PC-3 (cell line): ENCODE measurements around the gene DIS3L. TPM values are rescaled to one million over a fixed set of nuclear protein-coding genes. Genes with fewer than 3 reads are reported as not detected.

Source experiments
- ATAC-seq: fragments of 200-7000 bp; cut with Tn5 transposase; 2 replicates; pipeline ENCODE4 v1.9.1; 2020; ENCODE audit warnings: mild to moderate bottlenecking, moderate library complexity
- BruUV-seq: library from RNA; stranded (reverse); fragments of 400-500 nt; replicated peaks from 2 replicates; lab custom pipeline; 2021; lab: Mats Ljungman, UMichigan
- CTCF ChIA-PET: fragments of 300-600 bp; sonication (Branson Sonifier 250); formaldehyde crosslinking; loops from one replicate; lab custom pipeline; 2022; ENCODE audit warnings: antibody characterized with exemption; lab: Charles Lee
- POLR2A ChIA-PET: fragments of 300-600 bp; sonication (Branson Sonifier 250); formaldehyde crosslinking; loops from one replicate; lab custom pipeline; 2022; ENCODE audit warnings: antibody characterized with exemption; ENCODE audit not compliant: unreplicated experiment; lab: Charles Lee
- DNase-seq: peaks from one replicate; pipeline ENCODE4 v3.0.0-alpha.2; 2015
- H2AFZ ChIP-seq: fragments of 300-600 bp; sonication (generic); 2 replicates; pipeline ENCODE4 v1.6.0; 2016; ENCODE audit warnings: antibody characterized with exemption, low read length
- H3F3A ChIP-seq: fragments of 300-600 bp; sonication (generic); one replicate; pipeline ENCODE4 v1.6.0; 2017; ENCODE audit warnings: antibody characterized with exemption, low read length, control low read depth, mild to moderate bottlenecking; ENCODE audit not compliant: unreplicated experiment
- H3K27ac ChIP-seq: fragments of 300-600 bp; sonication (generic); 2 replicates; pipeline ENCODE4 v1.5.1; 2016; ENCODE audit warnings: mild to moderate bottlenecking, low read length
- H3K27me3 ChIP-seq: fragments of 300-600 bp; sonication (generic); 2 replicates; pipeline ENCODE4 v1.6.1; 2016; ENCODE audit warnings: low read length, mixed read lengths
- H3K36me3 ChIP-seq: fragments of 300-600 bp; sonication (generic); 2 replicates; pipeline ENCODE4 v1.6.1; 2016; ENCODE audit warnings: low read depth, mixed run types, low read length, mixed read lengths
- H3K4me1 ChIP-seq: fragments of 300-600 bp; sonication (generic); 2 replicates; pipeline ENCODE4 v1.5.1; 2016; ENCODE audit warnings: low read length; ENCODE audit not compliant: insufficient read depth
- H3K4me2 ChIP-seq: fragments of 300-600 bp; sonication (generic); 2 replicates; pipeline ENCODE4 v1.6.0; 2016; ENCODE audit warnings: low read length
- H3K4me3 ChIP-seq: fragments of 300-600 bp; sonication (generic); 2 replicates; pipeline ENCODE4 v1.5.1; 2016; ENCODE audit warnings: mild to moderate bottlenecking, low read length, mixed read lengths
- H3K79me2 ChIP-seq: fragments of 300-600 bp; sonication (generic); 2 replicates; pipeline ENCODE4 v1.6.1; 2017; ENCODE audit warnings: low read length, mixed read lengths
- H3K9ac ChIP-seq: fragments of 300-600 bp; sonication (generic); 2 replicates; pipeline ENCODE4 v1.6.0; 2016; ENCODE audit warnings: mild to moderate bottlenecking, low read length
- H3K9me2 ChIP-seq: fragments of 300-600 bp; sonication (generic); replicated peaks from 2 replicates; pipeline ENCODE4 v1.6.1; 2016; ENCODE audit warnings: mixed run types, low read length, mixed read lengths
- H3K9me3 ChIP-seq: fragments of 300-600 bp; sonication (generic); 2 replicates; pipeline ENCODE4 v1.6.1; 2016; ENCODE audit warnings: low read length, mixed read lengths
- H4K20me1 ChIP-seq: fragments of 300-600 bp; sonication (generic); 2 replicates; pipeline ENCODE4 v1.6.1; 2016; ENCODE audit warnings: low read length, mixed read lengths
- EZH2 ChIP-seq: fragments of 300-600 bp; sonication (generic); IDR thresholded peaks from one replicate; pipeline ENCODE4 v1.6.1; 2017; ENCODE audit warnings: antibody characterized with exemption, mild to moderate bottlenecking, low read length; ENCODE audit not compliant: unreplicated experiment
- EZH2phosphoT487 ChIP-seq: fragments of 300-600 bp; sonication (generic); IDR thresholded peaks from 2 replicates; pipeline ENCODE4 v1.6.1; 2018; ENCODE audit warnings: mild to moderate bottlenecking, antibody characterized with exemption, low read length, borderline replicate concordance
- intact Hi-C: fragments of 100-400 bp; cut with micrococcal nuclease; formaldehyde crosslinking; loops from 2 replicates; pipeline ENCODE4 v1.9.0; 2023
- total RNA-seq: library from RNA; depleted of rRNA; stranded (reverse); fragments of >200 nt; gene quantifications from 2 replicates; pipeline ENCODE4 v1.2.3, GENCODE V29; 2014
- TF ChIP-seq, protein P1 (sequence below): fragments of 300-600 bp; sonication (generic); conservative IDR thresholded peaks from 2 replicates; pipeline ENCODE4 v1.5.1; 2017; ENCODE audit warnings: antibody characterized with exemption, low read depth, mild to moderate bottlenecking, low read length

The DIS3L gene
- total RNA-seq, 1 experiment from 2014 or later = 18.7 TPM

DNA sequence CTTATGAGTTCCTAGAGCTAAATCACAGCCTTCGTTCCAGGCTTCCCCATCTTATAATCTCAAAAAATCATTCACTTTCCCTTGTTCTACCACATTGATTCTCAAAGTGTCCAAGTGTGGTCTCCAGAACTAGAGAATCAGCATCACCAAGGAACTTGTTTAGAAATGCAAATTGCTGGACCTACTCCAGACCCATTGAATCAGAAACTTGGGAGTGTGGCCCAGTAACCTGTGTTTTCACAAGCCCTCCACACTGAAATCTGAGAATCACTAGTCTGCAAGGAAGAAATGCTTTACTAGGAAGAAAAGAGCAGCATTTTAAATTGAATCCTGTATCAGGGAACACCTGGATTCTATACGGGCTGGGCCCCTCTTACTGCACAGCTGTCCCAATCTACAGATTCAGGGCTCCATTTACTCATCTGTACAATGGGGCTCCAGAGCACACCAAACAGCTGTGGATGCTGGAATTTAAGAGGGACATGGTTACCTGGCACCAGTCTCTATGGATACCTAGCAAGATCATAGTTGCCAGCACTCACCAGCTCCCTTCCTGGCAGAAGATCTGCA lies 43.7 kb upstream of the DIS3L start:
- no peak overlapping the region for H3K27ac ChIP-seq
- no peaks in the 10 kb centered on the region for H3F3A ChIP-seq
- no peaks in the 10 kb centered on the region for H4K20me1 ChIP-seq
- intact Hi-C loops = no loop called here
- ATAC-seq (no peak), DNase-seq (no peak)
- TF ChIP-seq, protein P1, sequence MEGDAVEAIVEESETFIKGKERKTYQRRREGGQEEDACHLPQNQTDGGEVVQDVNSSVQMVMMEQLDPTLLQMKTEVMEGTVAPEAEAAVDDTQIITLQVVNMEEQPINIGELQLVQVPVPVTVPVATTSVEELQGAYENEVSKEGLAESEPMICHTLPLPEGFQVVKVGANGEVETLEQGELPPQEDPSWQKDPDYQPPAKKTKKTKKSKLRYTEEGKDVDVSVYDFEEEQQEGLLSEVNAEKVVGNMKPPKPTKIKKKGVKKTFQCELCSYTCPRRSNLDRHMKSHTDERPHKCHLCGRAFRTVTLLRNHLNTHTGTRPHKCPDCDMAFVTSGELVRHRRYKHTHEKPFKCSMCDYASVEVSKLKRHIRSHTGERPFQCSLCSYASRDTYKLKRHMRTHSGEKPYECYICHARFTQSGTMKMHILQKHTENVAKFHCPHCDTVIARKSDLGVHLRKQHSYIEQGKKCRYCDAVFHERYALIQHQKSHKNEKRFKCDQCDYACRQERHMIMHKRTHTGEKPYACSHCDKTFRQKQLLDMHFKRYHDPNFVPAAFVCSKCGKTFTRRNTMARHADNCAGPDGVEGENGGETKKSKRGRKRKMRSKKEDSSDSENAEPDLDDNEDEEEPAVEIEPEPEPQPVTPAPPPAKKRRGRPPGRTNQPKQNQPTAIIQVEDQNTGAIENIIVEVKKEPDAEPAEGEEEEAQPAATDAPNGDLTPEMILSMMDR = no peak
- TF ChIP-seq EZH2phosphoT487 (no peak), EZH2 (no peak)
- H3K27me3 ChIP-seq = peaks cover 13% of the 10 kb centered on the region; the same call in 1 of the 2 replicates
- no peaks in the 10 kb centered on the region for H3K79me2 ChIP-seq
- H3K4me2 ChIP-seq = no peak overlapping the region
- H3K36me3 ChIP-seq = no peaks in the 10 kb centered on the region
- no peak overlapping the region for H3K9ac ChIP-seq
- ChIA-PET POLR2A (no interaction called here), CTCF (interaction anchor here (0.6 kb wide), 1 partner anchor 59 kb away, joined by 3 read pairs; no protein-coding TSS in a partner anchor)
- H3K9me3 ChIP-seq = no peaks in the 10 kb centered on the region
- H3K4me1 ChIP-seq = no peaks in the 10 kb centered on the region
- no TSS peak for BruUV-seq
- H3K9me2 ChIP-seq = no peaks in the 10 kb centered on the region
- no peak overlapping the region for H3K4me3 ChIP-seq
- no peak overlapping the region for H2AFZ ChIP-seq

DNA sequence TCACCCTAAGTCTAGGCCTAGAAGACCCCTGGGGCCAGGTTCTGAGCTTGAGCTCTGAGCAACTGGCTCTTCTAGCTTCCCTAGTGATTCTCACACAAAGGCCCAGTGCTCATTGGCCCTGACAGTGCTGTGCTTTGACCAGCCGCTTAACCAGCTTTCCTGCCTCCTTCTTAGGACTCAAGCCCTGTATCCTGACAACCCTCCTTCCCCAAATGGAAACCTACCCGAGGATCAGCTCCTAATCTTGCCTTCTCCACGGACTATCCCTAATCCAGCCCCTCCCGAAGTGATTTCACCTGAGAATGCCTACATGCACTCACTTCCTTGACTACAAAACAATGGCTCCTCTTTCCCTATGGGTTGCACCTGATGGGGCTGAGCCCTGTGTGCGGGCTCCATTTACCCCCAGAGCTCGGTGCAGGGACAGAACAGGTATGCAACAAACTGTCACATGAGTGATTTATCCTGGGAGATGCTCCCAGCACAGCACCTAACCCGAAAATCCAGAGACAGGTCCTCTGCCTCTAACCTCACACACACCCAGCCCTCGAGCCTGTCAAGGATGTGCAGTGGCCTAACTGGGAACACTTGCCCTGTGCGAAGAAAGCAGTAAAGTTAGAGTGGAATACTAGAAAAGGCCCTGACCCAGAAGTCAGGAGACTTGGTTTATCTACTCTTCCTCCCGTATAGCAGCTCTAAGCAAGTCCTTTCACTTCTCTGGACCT lies 42.1 kb upstream of the DIS3L start:
- no peaks in the 10 kb centered on the region for H3K9me3 ChIP-seq
- no peaks in the 10 kb centered on the region for H3K9me2 ChIP-seq
- no peak overlapping the region for H3K4me2 ChIP-seq
- no peaks in the 10 kb centered on the region for H3F3A ChIP-seq
- no peak overlapping the region for H3K4me3 ChIP-seq
- H3K9ac ChIP-seq = no peak overlapping the region
- H2AFZ ChIP-seq = no peak overlapping the region
- intact Hi-C loops = no loop called here
- DNase-seq (no peak), ATAC-seq (no peak)
- H3K27ac ChIP-seq = no peak overlapping the region
- ChIA-PET CTCF (no interaction called here), POLR2A (no interaction called here)
- no peaks in the 10 kb centered on the region for H3K36me3 ChIP-seq
- no peaks in the 10 kb centered on the region for H3K79me2 ChIP-seq
- no TSS peak for BruUV-seq
- no peaks in the 10 kb centered on the region for H4K20me1 ChIP-seq
- H3K27me3 ChIP-seq = peaks cover 16% of the 10 kb centered on the region; the same call in 1 of the 2 replicates
- H3K4me1 ChIP-seq = no peaks in the 10 kb centered on the region
- TF ChIP-seq, protein P1 = no peak
- TF ChIP-seq EZH2 = no peak
- TF ChIP-seq EZH2phosphoT487 = no peak
